ENCODE results near the gene ELAVL2.

DNA sequence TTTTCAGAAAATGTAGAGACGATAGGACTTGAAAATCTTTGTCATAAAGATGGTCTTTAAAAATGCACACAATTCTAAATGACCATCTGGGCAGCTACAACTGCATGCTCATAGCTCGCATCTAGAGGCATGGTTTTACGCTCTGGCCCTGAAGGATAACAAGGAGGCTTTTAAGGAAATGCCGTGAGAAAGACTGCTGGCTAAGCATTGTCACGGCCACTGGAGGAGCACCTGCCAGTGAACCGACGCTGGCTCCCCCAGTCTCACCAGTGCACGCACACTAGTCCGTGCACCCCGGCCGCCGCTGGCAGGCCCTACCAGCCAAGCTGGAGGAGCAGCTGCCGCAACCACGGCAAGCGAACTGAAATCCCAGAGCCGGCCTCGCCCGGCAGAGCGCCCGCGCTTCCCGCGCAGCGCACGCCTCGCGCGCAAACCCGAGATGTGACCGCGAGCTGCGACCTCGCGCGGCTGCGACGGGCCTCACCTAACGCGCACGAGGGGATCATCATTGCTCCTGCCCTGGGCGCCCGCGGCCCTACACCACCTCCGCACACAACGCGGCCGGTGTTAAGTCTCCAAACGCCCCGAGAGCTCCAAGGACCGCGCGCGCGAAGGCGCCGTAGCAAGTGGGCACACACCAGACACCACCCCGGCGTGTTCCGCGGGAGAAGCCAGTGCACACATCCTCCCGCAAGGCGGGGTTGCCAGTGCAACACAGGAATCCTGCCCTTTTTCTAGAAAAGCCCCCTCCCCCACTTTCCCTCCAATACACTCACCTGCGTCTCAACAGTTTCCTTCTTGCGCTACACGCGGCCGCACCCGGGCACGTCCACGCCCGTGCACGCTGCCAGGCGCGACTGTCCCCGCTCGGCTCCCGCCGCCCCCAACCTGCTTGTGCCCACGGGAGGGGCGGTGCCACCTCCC lies 5.3 kb downstream of the ELAVL2 start:
- TF ChIP-seq, protein P1, sequence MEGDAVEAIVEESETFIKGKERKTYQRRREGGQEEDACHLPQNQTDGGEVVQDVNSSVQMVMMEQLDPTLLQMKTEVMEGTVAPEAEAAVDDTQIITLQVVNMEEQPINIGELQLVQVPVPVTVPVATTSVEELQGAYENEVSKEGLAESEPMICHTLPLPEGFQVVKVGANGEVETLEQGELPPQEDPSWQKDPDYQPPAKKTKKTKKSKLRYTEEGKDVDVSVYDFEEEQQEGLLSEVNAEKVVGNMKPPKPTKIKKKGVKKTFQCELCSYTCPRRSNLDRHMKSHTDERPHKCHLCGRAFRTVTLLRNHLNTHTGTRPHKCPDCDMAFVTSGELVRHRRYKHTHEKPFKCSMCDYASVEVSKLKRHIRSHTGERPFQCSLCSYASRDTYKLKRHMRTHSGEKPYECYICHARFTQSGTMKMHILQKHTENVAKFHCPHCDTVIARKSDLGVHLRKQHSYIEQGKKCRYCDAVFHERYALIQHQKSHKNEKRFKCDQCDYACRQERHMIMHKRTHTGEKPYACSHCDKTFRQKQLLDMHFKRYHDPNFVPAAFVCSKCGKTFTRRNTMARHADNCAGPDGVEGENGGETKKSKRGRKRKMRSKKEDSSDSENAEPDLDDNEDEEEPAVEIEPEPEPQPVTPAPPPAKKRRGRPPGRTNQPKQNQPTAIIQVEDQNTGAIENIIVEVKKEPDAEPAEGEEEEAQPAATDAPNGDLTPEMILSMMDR (IDR thresholded peaks at IDR 0.05; ENCODE audit: insufficient read depth, low read length): no peak
- TF ChIP-seq SPI1 (IDR thresholded peaks at IDR 0.05; ENCODE audit: borderline replicate concordance, low read depth): no peak
- TF ChIP-seq POLR2AphosphoS5 (IDR thresholded peaks at IDR 0.05; ENCODE audit: low read depth): no peak
- TF ChIP-seq, protein P2, sequence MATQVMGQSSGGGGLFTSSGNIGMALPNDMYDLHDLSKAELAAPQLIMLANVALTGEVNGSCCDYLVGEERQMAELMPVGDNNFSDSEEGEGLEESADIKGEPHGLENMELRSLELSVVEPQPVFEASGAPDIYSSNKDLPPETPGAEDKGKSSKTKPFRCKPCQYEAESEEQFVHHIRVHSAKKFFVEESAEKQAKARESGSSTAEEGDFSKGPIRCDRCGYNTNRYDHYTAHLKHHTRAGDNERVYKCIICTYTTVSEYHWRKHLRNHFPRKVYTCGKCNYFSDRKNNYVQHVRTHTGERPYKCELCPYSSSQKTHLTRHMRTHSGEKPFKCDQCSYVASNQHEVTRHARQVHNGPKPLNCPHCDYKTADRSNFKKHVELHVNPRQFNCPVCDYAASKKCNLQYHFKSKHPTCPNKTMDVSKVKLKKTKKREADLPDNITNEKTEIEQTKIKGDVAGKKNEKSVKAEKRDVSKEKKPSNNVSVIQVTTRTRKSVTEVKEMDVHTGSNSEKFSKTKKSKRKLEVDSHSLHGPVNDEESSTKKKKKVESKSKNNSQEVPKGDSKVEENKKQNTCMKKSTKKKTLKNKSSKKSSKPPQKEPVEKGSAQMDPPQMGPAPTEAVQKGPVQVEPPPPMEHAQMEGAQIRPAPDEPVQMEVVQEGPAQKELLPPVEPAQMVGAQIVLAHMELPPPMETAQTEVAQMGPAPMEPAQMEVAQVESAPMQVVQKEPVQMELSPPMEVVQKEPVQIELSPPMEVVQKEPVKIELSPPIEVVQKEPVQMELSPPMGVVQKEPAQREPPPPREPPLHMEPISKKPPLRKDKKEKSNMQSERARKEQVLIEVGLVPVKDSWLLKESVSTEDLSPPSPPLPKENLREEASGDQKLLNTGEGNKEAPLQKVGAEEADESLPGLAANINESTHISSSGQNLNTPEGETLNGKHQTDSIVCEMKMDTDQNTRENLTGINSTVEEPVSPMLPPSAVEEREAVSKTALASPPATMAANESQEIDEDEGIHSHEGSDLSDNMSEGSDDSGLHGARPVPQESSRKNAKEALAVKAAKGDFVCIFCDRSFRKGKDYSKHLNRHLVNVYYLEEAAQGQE (IDR thresholded peaks at IDR 0.05; ENCODE audit: insufficient replicate concordance, low read depth): no peak

Data from HL-60 (cell line).